ENCODE results near the gene ARID1B. TPM values are rescaled to one million over a fixed set of nuclear protein-coding genes. Genes with fewer than 3 reads are reported as not detected.

ARID1B gene
- total RNA-seq, 5 donors from 2014 or later (not counting 1 experiment from before 2014, with no cell fraction given) = 103 to 161 (median 108) TPM

DNA sequence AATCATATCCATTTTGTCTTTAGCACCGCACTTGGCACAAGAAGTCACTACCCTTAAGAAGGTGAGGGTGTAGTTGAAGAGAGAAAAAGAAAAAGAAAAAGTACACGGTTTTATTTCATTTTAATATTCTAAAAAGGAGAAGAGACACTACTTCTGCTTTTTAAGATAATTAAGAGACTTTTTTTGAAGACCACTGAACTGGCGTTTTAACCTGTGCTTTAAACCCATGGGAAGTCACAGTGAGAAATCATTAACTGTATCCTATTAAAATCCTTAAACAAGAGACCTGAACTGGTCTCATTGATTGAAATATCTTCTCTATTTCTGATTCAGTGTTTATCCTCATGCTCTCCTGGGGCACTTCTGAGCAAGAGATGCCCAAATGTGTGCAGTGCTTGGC, 302.6 kb downstream of the ARID1B start:
- Histone ChIP-seq H3K27ac (ENCODE audit: low read length) (no peak overlapping the region), H3K27me3 (replicated peaks in 1 of 2; ENCODE audit: control insufficient read depth in 2 of 2, extremely low read depth in 1 of 2, insufficient read depth in 2 of 2, low read length in 1 of 2) (no peaks in the 10 kb centered on the region), H3K4me1 (ENCODE audit: control insufficient read depth in 1 of 2, extremely low read depth in 1 of 2, insufficient read depth in 2 of 2, low read length in 2 of 2) (peaks cover 0 to 7% of the 10 kb centered on the region in 2 experiments), H3K9me3 (no peaks in the 10 kb centered on the region), H3K4me3 (ENCODE audit: control insufficient read depth in 1 of 2, extremely low read depth in 1 of 2, low read length in 1 of 2) (no peak overlapping the region), H3K36me3 (ENCODE audit: control insufficient read depth in 2 of 2, extremely low read depth in 1 of 2, insufficient read depth in 1 of 2, low read length in 1 of 2) (peaks cover 5 to 6% of the 10 kb centered on the region in 2 donors)
- H3K4me3 Mint-ChIP-seq = no peak overlapping the region
- peaks cover 59 to 65% (median 59%) of the 10 kb centered on the region in 3 donors for H3K4me1 Mint-ChIP-seq
- no peak overlapping the region for H3K27ac Mint-ChIP-seq
- DNase-seq (no peak), ATAC-seq (replicated peaks in 1 of 4) (no peak)
- CTCF ChIA-PET = interaction anchor here in 1 of 2 donors (1.2 kb wide), 2 partner anchors 22 to 34 kb away, joined by 3 to 4 read pairs; no protein-coding TSS in a partner anchor
- H3K36me3 Mint-ChIP-seq = peaks cover 16% of the 10 kb centered on the region
- no peaks in the 10 kb centered on the region for H3K27me3 Mint-ChIP-seq
- WGBS (ENCODE audit: insufficient coverage) = no CpG with 5 or more reads among the region's 3 CpGs
- POLR2A ChIA-PET = interaction anchor here in 1 of 2 donors (0.8 kb wide), 1 partner anchor 10 kb away, joined by 3 read pairs; no protein-coding TSS in a partner anchor
- H3K9me3 Mint-ChIP-seq = no peaks in the 10 kb centered on the region

DNA sequence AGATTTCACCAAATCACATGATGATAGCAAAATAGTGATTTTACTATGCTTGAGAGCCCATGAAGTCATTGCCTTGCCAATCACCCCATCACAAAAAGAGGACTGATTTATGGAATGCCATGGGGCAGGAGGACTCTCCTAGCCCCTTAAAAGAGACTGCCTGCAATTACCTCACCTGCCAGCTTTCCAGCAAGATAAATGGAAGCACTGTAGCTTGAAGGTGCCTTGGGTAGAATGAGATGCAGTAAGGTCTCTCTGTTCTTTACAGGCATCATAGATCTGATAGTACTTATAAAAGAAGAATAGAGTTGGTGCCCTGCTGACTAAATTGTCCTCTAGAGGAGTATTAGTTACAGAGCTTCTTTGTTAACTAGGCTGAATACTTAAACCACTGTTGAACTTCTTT, 303.8 kb downstream of the ARID1B start:
- H3K9me3 Mint-ChIP-seq = no peaks in the 10 kb centered on the region
- H3K36me3 Mint-ChIP-seq = peaks cover 20% of the 10 kb centered on the region
- H3K4me1 Mint-ChIP-seq = peaks cover 50 to 54% (median 51%) of the 10 kb centered on the region in 3 donors
- H3K9me3 ChIP-seq = no peaks in the 10 kb centered on the region
- no peaks in the 10 kb centered on the region for H3K27me3 Mint-ChIP-seq
- peaks cover 5 to 14% of the 10 kb centered on the region in 2 donors for H3K36me3 ChIP-seq (ENCODE audit: control insufficient read depth in 2 of 2, extremely low read depth in 1 of 2, insufficient read depth in 1 of 2, low read length in 1 of 2)
- CTCF ChIA-PET = no interaction called here
- no peak overlapping the region for H3K27ac Mint-ChIP-seq
- DNase-seq (no peak), ATAC-seq (replicated peaks in 1 of 4) (no peak)
- H3K4me3 ChIP-seq (ENCODE audit: control insufficient read depth in 1 of 2, extremely low read depth in 1 of 2, low read length in 1 of 2) = no peak overlapping the region
- H3K27me3 ChIP-seq (replicated peaks in 1 of 2; ENCODE audit: control insufficient read depth in 2 of 2, extremely low read depth in 1 of 2, insufficient read depth in 2 of 2, low read length in 1 of 2) = no peaks in the 10 kb centered on the region
- H3K4me1 ChIP-seq (ENCODE audit: control insufficient read depth in 1 of 2, extremely low read depth in 1 of 2, insufficient read depth in 2 of 2, low read length in 2 of 2) = peaks cover 0 to 5% of the 10 kb centered on the region in 2 experiments
- H3K4me3 Mint-ChIP-seq = no peak overlapping the region
- POLR2A ChIA-PET = no interaction called here
- no peak overlapping the region for H3K27ac ChIP-seq (ENCODE audit: low read length)

DNA sequence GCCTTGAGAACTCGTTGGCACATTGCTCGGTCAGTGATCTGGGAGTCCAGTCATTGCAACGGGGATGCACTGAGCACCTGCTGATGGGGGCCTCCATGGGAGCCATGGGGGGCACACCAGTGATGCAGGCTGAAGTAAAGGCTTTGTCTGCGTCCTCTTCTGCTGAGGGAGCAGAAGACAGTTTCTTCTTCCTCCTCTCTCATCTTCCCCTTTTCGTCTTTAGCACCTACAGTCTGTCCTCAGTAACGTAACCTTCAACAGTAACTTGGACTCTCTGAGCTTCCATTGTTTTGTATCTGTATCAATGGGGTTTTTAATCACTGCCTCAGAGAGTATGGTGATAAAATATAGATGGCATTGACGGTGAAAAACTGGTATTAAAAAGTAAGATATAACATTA, 306.2 kb downstream of the ARID1B start:
- Histone ChIP-seq H3K9me3 (no peaks in the 10 kb centered on the region), H3K27me3 (replicated peaks in 1 of 2; ENCODE audit: control insufficient read depth in 2 of 2, extremely low read depth in 1 of 2, insufficient read depth in 2 of 2, low read length in 1 of 2) (no peaks in the 10 kb centered on the region), H3K4me1 (ENCODE audit: control insufficient read depth in 1 of 2, extremely low read depth in 1 of 2, insufficient read depth in 2 of 2, low read length in 2 of 2) (peaks cover 0 to 3% of the 10 kb centered on the region in 2 experiments), H3K4me3 (ENCODE audit: control insufficient read depth in 1 of 2, extremely low read depth in 1 of 2, low read length in 1 of 2) (no peak overlapping the region), H3K36me3 (ENCODE audit: control insufficient read depth in 2 of 2, extremely low read depth in 1 of 2, insufficient read depth in 1 of 2, low read length in 1 of 2) (peaks cover 5 to 24% of the 10 kb centered on the region in 2 donors), H3K27ac (ENCODE audit: low read length) (no peak overlapping the region)
- CTCF ChIA-PET = interaction anchor here in 1 of 2 donors (0.6 kb wide), 1 partner anchor 249 kb away, joined by 3 read pairs; no protein-coding TSS in a partner anchor
- 100% methylated on average over 2 of the region's 7 CpGs for WGBS (ENCODE audit: insufficient coverage)
- POLR2A ChIA-PET = no interaction called here
- Mint-ChIP-seq H3K9me3 (no peaks in the 10 kb centered on the region), H3K4me3 (no peak overlapping the region), H3K36me3 (peaks cover 27% of the 10 kb centered on the region), H3K27me3 (no peaks in the 10 kb centered on the region), H3K27ac (no peak overlapping the region), H3K4me1 (peaks cover 34 to 51% (median 46%) of the 10 kb centered on the region in 3 donors)
- ATAC-seq (replicated peaks in 1 of 4) (no peak), DNase-seq (no peak)

DNA sequence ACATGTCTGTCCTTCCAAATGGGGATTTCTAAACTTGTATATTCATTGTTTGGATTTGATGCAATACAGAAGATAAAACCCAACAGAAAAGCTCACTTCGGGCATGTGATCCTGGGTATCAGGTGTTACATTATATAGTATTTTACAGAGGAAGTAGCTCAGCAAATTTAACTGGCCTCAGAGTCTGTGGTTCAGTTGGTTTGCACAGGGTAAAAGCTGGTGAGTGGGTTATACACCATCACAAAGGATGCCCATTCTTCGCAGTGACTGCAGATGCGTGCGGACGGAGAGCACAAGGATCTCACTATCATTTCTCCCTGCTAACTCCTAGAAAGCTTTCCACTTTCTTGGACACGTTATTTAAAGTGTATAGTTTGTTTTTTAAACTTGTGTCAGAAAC, 309.5 kb downstream of the ARID1B start:
- H3K36me3 ChIP-seq (ENCODE audit: control insufficient read depth in 2 of 2, extremely low read depth in 1 of 2, insufficient read depth in 1 of 2, low read length in 1 of 2) = peaks cover 5 to 24% of the 10 kb centered on the region in 2 donors
- H3K27ac ChIP-seq (ENCODE audit: low read length) = no peak overlapping the region
- POLR2A ChIA-PET = interaction anchor here in 1 of 2 donors (0.6 to 0.7 kb wide), 2 partner anchors 43 to 177 kb away, joined by 3 read pairs; no protein-coding TSS in a partner anchor
- ATAC-seq (replicated peaks in 1 of 4) = no peak
- no peaks in the 10 kb centered on the region for H3K27me3 ChIP-seq (replicated peaks in 1 of 2; ENCODE audit: control insufficient read depth in 2 of 2, extremely low read depth in 1 of 2, insufficient read depth in 2 of 2, low read length in 1 of 2)
- WGBS (ENCODE audit: insufficient coverage) = no CpG with 5 or more reads among the region's 6 CpGs
- CTCF ChIA-PET = interaction anchor here in 1 of 2 donors (0.6 kb wide), 1 partner anchor 144 kb away, joined by 3 read pairs; no protein-coding TSS in a partner anchor
- Mint-ChIP-seq H3K4me1 (peaks cover 29 to 41% (median 41%) of the 10 kb centered on the region in 3 donors), H3K36me3 (peaks cover 46% of the 10 kb centered on the region), H3K27ac (no peak overlapping the region), H3K4me3 (no peak overlapping the region), H3K9me3 (no peaks in the 10 kb centered on the region), H3K27me3 (no peaks in the 10 kb centered on the region)
- DNase-seq = no peak
- H3K4me1 ChIP-seq (ENCODE audit: control insufficient read depth in 1 of 2, extremely low read depth in 1 of 2, insufficient read depth in 2 of 2, low read length in 2 of 2) = peaks cover 0 to 2% of the 10 kb centered on the region in 2 experiments
- no peaks in the 10 kb centered on the region for H3K9me3 ChIP-seq
- no peak overlapping the region for H3K4me3 ChIP-seq (ENCODE audit: control insufficient read depth in 1 of 2, extremely low read depth in 1 of 2, low read length in 1 of 2)

DNA sequence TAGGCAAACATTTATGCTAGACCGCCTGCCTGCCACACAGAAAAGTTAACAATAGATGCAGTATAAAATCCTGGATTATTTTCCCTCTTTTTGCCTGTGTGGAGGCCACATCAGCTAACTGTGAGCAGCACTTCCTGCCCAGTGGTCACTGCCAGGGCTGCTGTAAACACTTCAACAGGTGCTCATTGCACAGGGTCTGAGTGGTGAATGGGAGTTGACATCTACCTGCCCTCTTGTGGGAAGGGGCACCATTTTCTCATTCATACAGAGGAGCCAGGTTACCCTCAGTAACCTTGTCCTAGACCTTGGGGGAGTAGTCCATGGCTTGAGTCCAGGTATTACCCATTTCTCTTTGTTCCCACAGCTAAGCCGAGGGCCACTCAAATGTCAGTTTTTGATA, 310.8 kb downstream of the ARID1B start:
- ChIA-PET POLR2A (no interaction called here), CTCF (no interaction called here)
- no peak overlapping the region for H3K27ac ChIP-seq (ENCODE audit: low read length)
- H3K9me3 ChIP-seq = no peaks in the 10 kb centered on the region
- DNase-seq (no peak), ATAC-seq (replicated peaks in 1 of 4) (no peak)
- H3K27me3 Mint-ChIP-seq = no peaks in the 10 kb centered on the region
- peaks cover 5 to 30% of the 10 kb centered on the region in 2 donors for H3K36me3 ChIP-seq (ENCODE audit: control insufficient read depth in 2 of 2, extremely low read depth in 1 of 2, insufficient read depth in 1 of 2, low read length in 1 of 2)
- H3K4me1 Mint-ChIP-seq = peaks cover 18 to 34% (median 34%) of the 10 kb centered on the region in 3 donors
- WGBS (ENCODE audit: insufficient coverage) = no CpG with 5 or more reads among the region's 2 CpGs
- no peak overlapping the region for H3K4me3 Mint-ChIP-seq
- peaks cover 56% of the 10 kb centered on the region for H3K36me3 Mint-ChIP-seq
- no peaks in the 10 kb centered on the region for H3K9me3 Mint-ChIP-seq
- H3K27ac Mint-ChIP-seq = no peak overlapping the region
- H3K27me3 ChIP-seq (replicated peaks in 1 of 2; ENCODE audit: control insufficient read depth in 2 of 2, extremely low read depth in 1 of 2, insufficient read depth in 2 of 2, low read length in 1 of 2) = no peaks in the 10 kb centered on the region
- no peak overlapping the region for H3K4me3 ChIP-seq (ENCODE audit: control insufficient read depth in 1 of 2, extremely low read depth in 1 of 2, low read length in 1 of 2)
- peaks cover 0 to 2% of the 10 kb centered on the region in 2 experiments for H3K4me1 ChIP-seq (ENCODE audit: control insufficient read depth in 1 of 2, extremely low read depth in 1 of 2, insufficient read depth in 2 of 2, low read length in 2 of 2)

DNA sequence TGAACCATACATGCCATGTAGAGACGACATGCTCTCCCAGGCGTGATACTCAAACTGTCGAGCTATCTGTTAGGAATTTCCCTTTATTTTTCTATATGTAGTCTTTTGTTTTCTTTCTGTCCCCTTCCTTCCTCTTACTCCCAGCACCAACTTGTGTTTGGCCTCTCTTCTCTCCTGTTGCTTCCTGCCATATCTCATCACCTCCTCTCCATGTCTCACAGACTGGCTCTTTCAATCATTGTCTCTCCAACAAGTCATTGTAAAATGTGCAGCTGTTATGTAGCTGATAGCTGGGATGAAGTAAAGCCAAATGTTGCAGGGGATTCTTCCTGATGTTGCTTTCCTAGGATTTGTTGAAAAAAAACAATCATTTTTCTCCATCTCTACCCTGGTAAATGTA, 311.7 kb downstream of the ARID1B start:
- Histone ChIP-seq H3K27ac (ENCODE audit: low read length) (no peak overlapping the region), H3K27me3 (replicated peaks in 1 of 2; ENCODE audit: control insufficient read depth in 2 of 2, extremely low read depth in 1 of 2, insufficient read depth in 2 of 2, low read length in 1 of 2) (no peaks in the 10 kb centered on the region), H3K9me3 (no peaks in the 10 kb centered on the region), H3K36me3 (ENCODE audit: control insufficient read depth in 2 of 2, extremely low read depth in 1 of 2, insufficient read depth in 1 of 2, low read length in 1 of 2) (peaks cover 5 to 30% of the 10 kb centered on the region in 2 donors), H3K4me3 (ENCODE audit: control insufficient read depth in 1 of 2, extremely low read depth in 1 of 2, low read length in 1 of 2) (no peak overlapping the region), H3K4me1 (ENCODE audit: control insufficient read depth in 1 of 2, extremely low read depth in 1 of 2, insufficient read depth in 2 of 2, low read length in 2 of 2) (peaks cover 0 to 2% of the 10 kb centered on the region in 2 experiments)
- no peak overlapping the region for H3K27ac Mint-ChIP-seq
- H3K4me3 Mint-ChIP-seq = no peak overlapping the region
- H3K27me3 Mint-ChIP-seq = no peaks in the 10 kb centered on the region
- CTCF ChIA-PET = no interaction called here
- ATAC-seq (replicated peaks in 1 of 4) (no peak), DNase-seq (no peak)
- POLR2A ChIA-PET = no interaction called here
- H3K4me1 Mint-ChIP-seq = peaks cover 24 to 41% (median 38%) of the 10 kb centered on the region in 3 donors
- no CpG with 5 or more reads among the region's 3 CpGs for WGBS (ENCODE audit: insufficient coverage)
- peaks cover 62% of the 10 kb centered on the region for H3K36me3 Mint-ChIP-seq
- no peaks in the 10 kb centered on the region for H3K9me3 Mint-ChIP-seq

All from T-cell (primary cell).